ENCODE data around the gene DKK3. TPM values are rescaled to one million over a fixed set of nuclear protein-coding genes. Genes with fewer than 3 reads are reported as not detected.

The DKK3 gene
- total RNA-seq, 1 donor from 2014 or later = 307 TPM

GRCh38 chr11:11973866-11974265 is 34.6 kb downstream of the DKK3 start:
- no peak overlapping the region for H3K4me3 Mint-ChIP-seq (ENCODE audit: unreplicated experiment)
- H3K27me3 Mint-ChIP-seq (ENCODE audit: low read depth, unreplicated experiment) = no peaks in the 10 kb centered on the region
- peak overlapping the region; percentile 84 for H3K27ac Mint-ChIP-seq (ENCODE audit: unreplicated experiment)
- peaks cover 27% of the 10 kb centered on the region for H3K79me2 ChIP-seq (ENCODE audit: insufficient read depth, low read length)
- H3K27ac ChIP-seq (ENCODE audit: low read depth, low read length) = peak overlapping the region; percentile 73
- H3K4me1 Mint-ChIP-seq (ENCODE audit: low read depth, unreplicated experiment) = peaks cover 59% of the 10 kb centered on the region
- H4K20me1 ChIP-seq (ENCODE audit: insufficient read depth, low read length) = no peaks in the 10 kb centered on the region
- H3K36me3 Mint-ChIP-seq (ENCODE audit: low read depth, unreplicated experiment) = peaks cover 28% of the 10 kb centered on the region
- no peak for TF ChIP-seq CTCF (IDR thresholded peaks at IDR 0.05; ENCODE audit: insufficient read depth, low read depth, low read length)
- no peak for TF ChIP-seq EZH2 (IDR thresholded peaks at IDR 0.05; ENCODE audit: insufficient read depth, low read length)
- no peaks in the 10 kb centered on the region for H3K9me3 Mint-ChIP-seq (ENCODE audit: unreplicated experiment)
- no peak for FAIRE-seq
- H3K4me1 ChIP-seq (ENCODE audit: insufficient read depth, low read length) = peaks cover 58% of the 10 kb centered on the region
- H3K36me3 ChIP-seq (ENCODE audit: insufficient read depth, low read length) = no peaks in the 10 kb centered on the region
- peak; percentile 55 for DNase-seq (ENCODE audit: low read depth)
- H3K4me3 ChIP-seq (ENCODE audit: insufficient read depth, low read depth, low read length) = no peak overlapping the region
- no peaks in the 10 kb centered on the region for H3K27me3 ChIP-seq (ENCODE audit: insufficient read depth, low read length)
- peak overlapping the region; percentile 61 for H3K9ac ChIP-seq (ENCODE audit: low read length)
- peak overlapping the region; percentile 50 for H3K4me2 ChIP-seq (ENCODE audit: low read length)
- no peak overlapping the region for H2AFZ ChIP-seq (ENCODE audit: low read depth, low read length)
- no peaks in the 10 kb centered on the region for H3K9me3 ChIP-seq (ENCODE audit: insufficient read depth, low read depth, low read length)

GRCh38 chr11:11973361-11973800 is 35.0 kb downstream of the DKK3 start:
- DNase-seq (ENCODE audit: low read depth) (peak; percentile 83), FAIRE-seq (peak; percentile 74)
- H3K27me3 ChIP-seq (ENCODE audit: insufficient read depth, low read length) = no peaks in the 10 kb centered on the region
- Mint-ChIP-seq H3K27ac (ENCODE audit: unreplicated experiment) (peak overlapping the region; percentile 84), H3K27me3 (ENCODE audit: low read depth, unreplicated experiment) (no peaks in the 10 kb centered on the region), H3K36me3 (ENCODE audit: low read depth, unreplicated experiment) (peaks cover 28% of the 10 kb centered on the region), H3K9me3 (ENCODE audit: unreplicated experiment) (no peaks in the 10 kb centered on the region), H3K4me1 (ENCODE audit: low read depth, unreplicated experiment) (peaks cover 54% of the 10 kb centered on the region), H3K4me3 (ENCODE audit: unreplicated experiment) (peak overlapping the region; percentile 45)
- no peaks in the 10 kb centered on the region for H4K20me1 ChIP-seq (ENCODE audit: insufficient read depth, low read length)
- peak overlapping the region; percentile 61 for H3K9ac ChIP-seq (ENCODE audit: low read length)
- peak overlapping the region; percentile 50 for H3K4me2 ChIP-seq (ENCODE audit: low read length)
- H3K9me3 ChIP-seq (ENCODE audit: insufficient read depth, low read depth, low read length) = no peaks in the 10 kb centered on the region
- no peak overlapping the region for H2AFZ ChIP-seq (ENCODE audit: low read depth, low read length)
- H3K4me1 ChIP-seq (ENCODE audit: insufficient read depth, low read length) = peaks cover 57% of the 10 kb centered on the region
- no peaks in the 10 kb centered on the region for H3K36me3 ChIP-seq (ENCODE audit: insufficient read depth, low read length)
- no peak overlapping the region for H3K4me3 ChIP-seq (ENCODE audit: insufficient read depth, low read depth, low read length)
- TF ChIP-seq CTCF (IDR thresholded peaks at IDR 0.05; ENCODE audit: insufficient read depth, low read depth, low read length) (no peak), EZH2 (IDR thresholded peaks at IDR 0.05; ENCODE audit: insufficient read depth, low read length) (no peak)
- H3K27ac ChIP-seq (ENCODE audit: low read depth, low read length) = peak overlapping the region; percentile 73
- peaks cover 25% of the 10 kb centered on the region for H3K79me2 ChIP-seq (ENCODE audit: insufficient read depth, low read length)

- no peaks in the 10 kb centered on the region for H3K27me3 Mint-ChIP-seq (ENCODE audit: low read depth, unreplicated experiment)
- DNase-seq (ENCODE audit: low read depth) = no peak
- Histone ChIP-seq H3K4me3 (ENCODE audit: insufficient read depth, low read depth, low read length) (no peak overlapping the region), H3K36me3 (ENCODE audit: insufficient read depth, low read length) (no peaks in the 10 kb centered on the region), H3K4me1 (ENCODE audit: insufficient read depth, low read length) (peaks cover 56% of the 10 kb centered on the region), H3K79me2 (ENCODE audit: insufficient read depth, low read length) (peaks cover 25% of the 10 kb centered on the region), H3K27me3 (ENCODE audit: insufficient read depth, low read length) (no peaks in the 10 kb centered on the region), H3K4me2 (ENCODE audit: low read length) (peak overlapping the region; percentile 50), H3K9me3 (ENCODE audit: insufficient read depth, low read depth, low read length) (no peaks in the 10 kb centered on the region), H3K27ac (ENCODE audit: low read depth, low read length) (peak overlapping the region; percentile 73), H4K20me1 (ENCODE audit: insufficient read depth, low read length) (no peaks in the 10 kb centered on the region), H2AFZ (ENCODE audit: low read depth, low read length) (no peak overlapping the region), H3K9ac (ENCODE audit: low read length) (peak overlapping the region; percentile 61)
- peak overlapping the region; percentile 5 for H3K4me3 Mint-ChIP-seq (ENCODE audit: unreplicated experiment)
- H3K36me3 Mint-ChIP-seq (ENCODE audit: low read depth, unreplicated experiment) = peaks cover 28% of the 10 kb centered on the region
- TF ChIP-seq CTCF (IDR thresholded peaks at IDR 0.05; ENCODE audit: insufficient read depth, low read depth, low read length) = no peak
- no peak for TF ChIP-seq EZH2 (IDR thresholded peaks at IDR 0.05; ENCODE audit: insufficient read depth, low read length)
- H3K9me3 Mint-ChIP-seq (ENCODE audit: unreplicated experiment) = no peaks in the 10 kb centered on the region
- peak overlapping the region; percentile 84 for H3K27ac Mint-ChIP-seq (ENCODE audit: unreplicated experiment)
- H3K4me1 Mint-ChIP-seq (ENCODE audit: low read depth, unreplicated experiment) = peaks cover 50% of the 10 kb centered on the region
- FAIRE-seq = no peak
These were observed 35.6 kb downstream of the DKK3 start for GRCh38 chr11:11972730-11973341.
